ENCODE results near the gene ZP1.

The ZP1 gene

GRCh38 chr11:60910281-60910687 lies 42.9 kb downstream of the ZP1 start:
- DNase-seq (ENCODE audit: low read depth), result no peak

GRCh38 chr11:60910711-60911380 lies 43.5 kb downstream of the ZP1 start:
- no peak for DNase-seq (ENCODE audit: low read depth)

GRCh38 chr11:60912223-60912850 lies 45.0 kb downstream of the ZP1 start:
- no peak for DNase-seq (ENCODE audit: low read depth)

- DNase-seq (ENCODE audit: low read depth), result no peak
Measured at GRCh38 chr11:60912851-60913528, 45.6 kb downstream of the ZP1 start.

GRCh38 chr11:60913793-60914632 lies 46.7 kb downstream of the ZP1 start, which contains the start of gene TMEM109:
Gene TMEM109, plus strand, starts transcription at chr11:60914158. Its CDS starts 5,536 bp downstream, at chr11:60919694.
- peak; percentile 64 for DNase-seq (ENCODE audit: low read depth)

- DNase-seq (ENCODE audit: low read depth), result no peak
Measured at GRCh38 chr11:60914633-60915247, 47.4 kb downstream of the ZP1 start.

- no peak for DNase-seq (ENCODE audit: low read depth)
Measured at GRCh38 chr11:60915248-60915914, 48.0 kb downstream of the ZP1 start.

- DNase-seq (ENCODE audit: low read depth), result no peak
Measured at GRCh38 chr11:60916669-60917206, 49.4 kb downstream of the ZP1 start.

- no peak for DNase-seq (ENCODE audit: low read depth)
Measured at GRCh38 chr11:60917267-60917666, 49.9 kb downstream of the ZP1 start.

GRCh38 chr11:60918251-60918938 lies 51.1 kb downstream of the ZP1 start:
- no peak for DNase-seq (ENCODE audit: low read depth)

- no peak for DNase-seq (ENCODE audit: low read depth)
Measured at GRCh38 chr11:60918939-60919265, 51.6 kb downstream of the ZP1 start.

GRCh38 chr11:60919320-60919719 lies 52.0 kb downstream of the ZP1 start:
- DNase-seq (ENCODE audit: low read depth), result no peak

- DNase-seq (ENCODE audit: low read depth), result no peak
Measured at GRCh38 chr11:60919956-60920355, 52.6 kb downstream of the ZP1 start.

- no peak for DNase-seq (ENCODE audit: low read depth)
Measured at GRCh38 chr11:60921259-60921658, 53.9 kb downstream of the ZP1 start.

GRCh38 chr11:60921777-60922335 lies 54.5 kb downstream of the ZP1 start:
- DNase-seq (ENCODE audit: low read depth), result no peak

- no peak for DNase-seq (ENCODE audit: low read depth)
Measured at GRCh38 chr11:60922906-60923305, 55.6 kb downstream of the ZP1 start.

GRCh38 chr11:60923326-60923725 lies 56.0 kb downstream of the ZP1 start:
- DNase-seq (ENCODE audit: low read depth), result no peak

GRCh38 chr11:60923800-60924109 lies 56.4 kb downstream of the ZP1 start:
- no peak for DNase-seq (ENCODE audit: low read depth)

GRCh38 chr11:60924110-60924905 lies 57.0 kb downstream of the ZP1 start, which contains the start of gene TMEM132A:
Gene TMEM132A, plus strand, starts transcription at chr11:60924460. Its CDS starts 174 bp downstream, at chr11:60924634.
- DNase-seq (ENCODE audit: low read depth), result no peak
